HG03521 (cell line): Measurements from ENCODE around the gene ASIC2.

Experiments used
- ATAC-seq: cut with Tn5 transposase; IDR thresholded peaks from one replicate; pipeline ENCODE4 v1.9.1; 2021; ENCODE audit warnings: mild to moderate bottlenecking, moderate library complexity; ENCODE audit not compliant: unreplicated experiment

Gene ASIC2

GRCh38 chr17:33207231-33207630 lies 85.9 kb downstream of the ASIC2 start:
- ATAC-seq = no peak

GRCh38 chr17:33205552-33205951 lies 87.5 kb downstream of the ASIC2 start:
- ATAC-seq = no peak

- ATAC-seq = no peak
Measured at GRCh38 chr17:33204701-33205100, 88.4 kb downstream of the ASIC2 start.

- no peak for ATAC-seq
Measured at GRCh38 chr17:33204156-33204555, 88.9 kb downstream of the ASIC2 start.

GRCh38 chr17:33202796-33203495 lies 90.1 kb downstream of the ASIC2 start:
- no peak for ATAC-seq

GRCh38 chr17:33202021-33202420 lies 91.1 kb downstream of the ASIC2 start:
- no peak for ATAC-seq

GRCh38 chr17:33201283-33201682 lies 91.8 kb downstream of the ASIC2 start:
- ATAC-seq = no peak

GRCh38 chr17:33200587-33200986 lies 92.5 kb downstream of the ASIC2 start:
- no peak for ATAC-seq

- no peak for ATAC-seq
Measured at GRCh38 chr17:33199571-33200510, 93.3 kb downstream of the ASIC2 start.

GRCh38 chr17:33198954-33199353 lies 94.1 kb downstream of the ASIC2 start:
- ATAC-seq = no peak

- ATAC-seq = no peak
Measured at GRCh38 chr17:33197342-33197741, 95.8 kb downstream of the ASIC2 start.

GRCh38 chr17:33196883-33197282 lies 96.2 kb downstream of the ASIC2 start:
- ATAC-seq = no peak

GRCh38 chr17:33192951-33193911 lies 99.9 kb downstream of the ASIC2 start:
- ATAC-seq = no peak

- ATAC-seq = no peak
Measured at GRCh38 chr17:33183487-33184026, 109.5 kb downstream of the ASIC2 start.

- no peak for ATAC-seq
Measured at GRCh38 chr17:33179151-33179550, 113.9 kb downstream of the ASIC2 start.

GRCh38 chr17:33178681-33179080 lies 114.4 kb downstream of the ASIC2 start:
- no peak for ATAC-seq

- ATAC-seq = no peak
Measured at GRCh38 chr17:33175562-33175961, 117.5 kb downstream of the ASIC2 start.

- ATAC-seq = no peak
Measured at GRCh38 chr17:33171931-33172330, 121.2 kb downstream of the ASIC2 start.

GRCh38 chr17:33169580-33170285 lies 123.4 kb downstream of the ASIC2 start:
- no peak for ATAC-seq

GRCh38 chr17:33167736-33168135 lies 125.4 kb downstream of the ASIC2 start:
- ATAC-seq = no peak
